Measurements from ENCODE around the gene TNS1.

- TF ChIP-seq CTCF (IDR thresholded peaks at IDR 0.05) (no peak), POLR2A (IDR thresholded peaks at IDR 0.05) (no peak)
Measured at GRCh38 chr2:217812170-217812569, 190.6 kb downstream of the TNS1 start.
